NCI-H1417 (cell line): ENCODE data around the gene EXOSC7.
A peak's percentile ranks its signal among the peaks of the same experiment; 100 is the strongest.
"Not testable (repeated sequence)": the region's sequence is repeated elsewhere in the genome, so short reads cannot be mapped to it uniquely, and the experiment has no call there.

Source experiments
- DNase-seq, 3 experiments: peaks; one replicate each; lab custom pipeline; 2025; lab: John Stamatoyannopoulos, UW

The EXOSC7 gene

DNA sequence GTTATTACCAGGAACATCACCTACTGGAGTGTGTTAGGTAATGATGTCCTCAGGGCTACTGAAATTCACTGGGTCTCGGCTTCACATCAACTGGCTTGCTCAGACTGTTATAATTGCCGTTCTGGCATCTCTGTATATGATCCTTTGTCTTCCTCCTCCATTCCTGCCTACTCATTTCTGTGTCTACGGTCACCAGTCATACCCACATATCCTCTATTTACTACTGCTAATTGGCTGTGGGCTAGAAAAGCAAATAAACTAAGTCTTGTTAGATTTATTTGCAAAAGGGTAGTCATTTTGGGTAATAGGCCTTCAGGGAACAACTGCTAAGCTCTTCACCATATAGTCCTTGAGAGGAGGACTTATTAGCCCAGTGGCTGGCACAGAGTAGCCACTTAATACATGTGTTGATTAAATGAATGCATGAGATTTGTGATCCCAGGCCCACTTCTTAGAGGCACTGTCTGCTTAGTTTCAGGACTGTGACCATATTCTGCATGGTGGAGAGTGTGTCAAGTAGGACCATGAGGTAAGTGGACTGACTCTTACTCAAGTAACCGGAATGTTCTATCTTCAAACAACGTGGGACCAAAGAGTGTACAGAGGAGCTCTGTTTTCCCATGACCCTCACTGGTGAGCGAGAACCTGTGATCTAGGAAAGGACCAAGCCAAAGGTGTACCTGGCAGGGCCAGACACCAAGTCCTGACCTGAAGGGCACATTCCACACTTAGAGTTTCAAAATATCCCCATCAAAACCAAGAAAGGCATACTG is 13.2 kb upstream of the EXOSC7 start:
- DNase-seq: peak in 2 of 3 experiments; percentile 45 to 85

- DNase-seq: no peak
Measured at GRCh38 chr3:44963571-44964325, 12.3 kb upstream of the EXOSC7 start.

DNA sequence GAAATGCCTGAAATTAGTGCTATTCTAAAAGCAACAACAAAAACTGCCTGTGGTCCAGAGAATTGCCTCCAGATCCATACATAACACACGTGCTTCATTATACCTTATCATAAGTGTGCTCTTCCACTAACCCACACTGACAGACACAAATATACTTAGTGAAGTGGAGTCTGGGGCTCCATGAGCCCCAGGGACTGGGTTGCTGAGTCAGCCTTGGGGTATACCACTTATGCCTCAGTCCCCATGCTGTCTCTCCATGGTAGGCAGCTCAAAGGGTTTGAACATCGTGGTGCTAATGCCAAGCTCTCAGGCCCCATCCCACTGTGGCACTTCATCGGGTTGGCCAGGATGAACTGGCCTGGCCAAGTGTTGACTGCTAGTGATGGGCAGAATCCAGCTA is 10.9 kb upstream of the EXOSC7 start:
- no peak for DNase-seq

DNA sequence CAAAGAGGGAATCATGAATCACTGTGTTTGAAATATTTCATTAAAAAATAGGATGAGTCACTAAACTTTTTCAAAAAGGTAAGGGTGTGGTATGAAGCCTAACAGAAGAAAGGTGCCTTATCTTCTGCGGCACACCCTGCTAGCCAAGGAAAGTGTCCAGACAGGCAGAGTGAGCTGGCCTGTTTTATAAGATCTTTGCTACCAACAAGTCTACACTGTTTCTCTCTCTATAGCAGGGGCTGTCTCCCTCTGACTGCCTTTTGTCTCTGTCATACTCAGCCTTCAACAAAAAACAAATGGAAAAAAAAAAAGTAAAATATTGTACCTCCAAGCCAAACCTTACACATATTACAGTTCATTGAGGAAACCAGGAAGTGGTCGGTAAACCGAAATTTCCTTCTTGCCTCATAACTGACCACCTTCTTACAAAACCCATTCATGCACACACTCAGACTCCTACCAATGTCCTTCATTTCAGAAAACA is 9.2 kb upstream of the EXOSC7 start:
- DNase-seq: no peak

- no peak for DNase-seq
Measured at GRCh38 chr3:44968447-44968858, 7.6 kb upstream of the EXOSC7 start.

GRCh38 chr3:44969154-44969827 is 6.8 kb upstream of the EXOSC7 start:
- DNase-seq: no peak

- DNase-seq: no peak
Measured at GRCh38 chr3:44969828-44970179, 6.2 kb upstream of the EXOSC7 start.

DNA sequence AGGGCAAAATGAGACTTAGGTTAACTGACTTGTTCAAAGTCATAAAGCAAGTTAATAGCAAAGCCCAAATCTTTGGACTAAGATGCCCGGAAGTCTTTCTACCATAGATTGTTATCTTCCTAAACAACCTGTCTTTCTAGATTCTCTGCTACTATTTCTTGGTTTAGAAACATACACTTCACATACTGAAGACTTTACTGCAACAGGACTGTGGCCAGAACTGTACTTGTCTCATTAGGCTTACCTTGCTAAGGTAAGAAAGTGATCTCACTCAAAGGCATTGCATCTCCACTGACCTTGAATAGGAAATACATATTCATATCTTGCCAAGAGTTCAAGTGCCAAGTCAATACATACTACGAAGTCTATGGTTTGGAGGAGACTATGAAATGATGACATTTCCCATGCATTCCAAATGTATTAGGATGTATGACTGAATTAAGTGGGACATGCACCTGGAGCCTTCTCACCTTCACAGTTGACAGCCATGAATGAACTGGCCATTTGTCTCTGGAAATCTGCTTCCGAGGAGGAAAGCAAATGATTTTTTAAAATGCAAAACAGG is 5.0 kb upstream of the EXOSC7 start:
- no peak for DNase-seq

- DNase-seq: no peak
Measured at GRCh38 chr3:44974416-44974815, 1.6 kb upstream of the EXOSC7 start.

- DNase-seq: no peak
Measured at GRCh38 chr3:44981220-44981619, 5.2 kb downstream of the EXOSC7 start.

GRCh38 chr3:44981751-44982150 is 5.7 kb downstream of the EXOSC7 start:
- DNase-seq: no peak

DNA sequence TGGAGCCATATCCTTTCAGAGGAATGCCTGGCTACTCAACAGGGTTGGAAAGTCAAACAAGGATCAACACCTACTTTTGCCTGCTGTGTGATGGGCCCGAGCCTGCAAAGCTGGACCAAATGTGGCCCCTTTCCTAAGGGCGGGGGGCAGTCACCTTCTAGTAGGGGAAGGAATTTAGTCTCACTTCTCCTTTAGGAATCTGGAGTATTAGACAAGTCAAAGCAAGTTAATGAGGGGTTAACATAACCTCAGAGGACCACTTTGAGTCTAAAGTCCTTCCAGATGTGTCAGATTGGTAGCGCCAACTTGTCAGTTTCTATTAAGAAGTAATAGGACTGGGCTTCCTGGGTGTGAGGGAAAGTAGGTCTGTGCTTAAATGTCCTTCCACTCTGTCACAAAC is 6.8 kb downstream of the EXOSC7 start:
- DNase-seq: no peak

DNA sequence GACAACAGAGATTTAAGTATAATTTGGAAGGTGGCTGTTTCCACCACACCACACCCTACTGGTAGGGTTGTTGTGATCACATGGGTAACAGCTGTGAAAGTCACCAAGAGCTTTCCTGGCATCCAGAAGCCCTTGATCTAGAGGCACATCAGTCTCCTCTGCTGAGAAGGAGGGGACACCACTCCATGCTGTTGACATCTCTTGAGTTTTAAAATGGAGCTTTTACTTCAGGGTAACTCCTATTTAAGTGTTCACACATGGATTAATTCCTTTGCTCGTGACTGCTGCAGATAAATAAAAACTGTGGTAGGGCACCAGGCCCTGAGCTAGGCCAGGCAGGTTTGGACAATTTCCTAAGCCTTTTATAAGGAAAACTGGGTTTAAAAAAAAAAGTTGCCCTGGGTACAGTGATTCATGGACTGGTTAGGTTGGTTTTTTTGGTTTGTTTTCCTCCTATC is 7.5 kb downstream of the EXOSC7 start:
- no peak for DNase-seq

- peak in 1 of 3 experiments; percentile 13 for DNase-seq
Measured at GRCh38 chr3:44984335-44984734, 8.3 kb downstream of the EXOSC7 start.

DNA sequence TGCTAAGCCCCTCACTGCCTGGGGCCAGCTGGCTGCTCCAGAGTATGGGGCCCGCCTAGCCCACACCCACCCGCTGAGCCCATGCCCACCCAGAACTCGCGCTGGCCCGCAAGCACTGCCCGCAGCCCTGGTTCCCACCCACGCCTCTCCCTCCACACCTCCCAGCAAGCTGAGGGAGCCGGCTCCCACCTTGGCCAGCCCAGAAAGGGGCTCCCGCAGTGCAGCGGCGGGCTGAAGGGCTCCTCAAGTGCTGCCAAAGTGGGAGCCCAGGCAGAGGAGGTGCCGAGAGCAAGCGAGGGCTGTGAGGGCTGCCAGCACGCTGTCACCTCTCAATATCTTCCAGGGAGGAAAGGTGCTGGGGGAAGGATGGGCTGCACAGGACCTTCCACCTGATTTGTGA is 10.3 kb downstream of the EXOSC7 start:
- DNase-seq: not testable (repeated sequence)

DNA sequence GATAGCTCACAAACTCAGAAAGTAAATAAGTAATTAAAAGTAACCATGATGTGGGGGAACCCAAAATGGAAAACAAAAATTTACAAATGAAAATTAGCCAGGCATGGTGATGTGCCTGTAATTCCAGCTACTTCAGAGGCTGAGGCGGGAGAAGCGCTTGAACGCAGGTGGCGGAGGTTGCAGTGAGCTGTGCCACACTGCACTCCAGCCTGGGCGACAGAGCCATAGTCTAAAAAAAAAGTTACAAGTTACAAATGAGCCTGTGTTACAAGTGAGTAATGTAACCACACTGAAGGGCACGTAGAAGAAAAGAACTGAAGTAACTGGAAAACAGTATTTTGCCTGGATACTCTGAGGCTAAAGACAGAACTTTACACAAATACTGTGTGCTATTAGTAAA is 11.3 kb downstream of the EXOSC7 start:
- no peak for DNase-seq

DNA sequence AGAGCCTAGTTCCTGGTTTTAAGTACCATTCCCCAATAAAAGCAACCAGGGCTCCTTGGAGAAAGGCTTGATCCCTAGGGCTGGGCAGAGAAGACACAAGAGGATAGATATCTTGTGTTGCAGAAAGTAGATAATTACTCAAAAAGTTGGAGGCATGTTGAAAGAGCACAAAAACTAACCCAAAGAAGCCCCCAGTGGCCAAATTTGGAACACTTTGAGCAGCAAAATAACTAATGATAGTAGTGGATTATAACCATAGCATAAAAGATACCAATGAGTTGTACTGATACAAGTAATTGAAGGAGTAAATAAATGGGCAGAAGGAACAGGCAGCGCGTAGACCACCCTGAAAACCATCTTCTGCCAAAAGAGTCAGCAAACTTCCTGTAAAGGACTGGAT is 12.0 kb downstream of the EXOSC7 start:
- no peak for DNase-seq

GRCh38 chr3:44989141-44989540 is 13.1 kb downstream of the EXOSC7 start:
- DNase-seq: no peak

- no peak for DNase-seq
Measured at GRCh38 chr3:44989636-44990373, 13.8 kb downstream of the EXOSC7 start.

- DNase-seq: no peak
Measured at GRCh38 chr3:44991326-44991725, 15.3 kb downstream of the EXOSC7 start.

- DNase-seq: no peak
Measured at GRCh38 chr3:44992555-44993470, 16.8 kb downstream of the EXOSC7 start.
